H1 (cell line): Measurements from ENCODE around the gene CD1B. TPM values are rescaled to one million over a fixed set of nuclear protein-coding genes. Genes with fewer than 3 reads are reported as not detected.

ENCODE experiments used
- CTCF ChIA-PET: fragments of 300-600 bp; sonication (Branson Sonifier 250); formaldehyde crosslinking; loops from one replicate; lab custom pipeline; 2021; ENCODE audit not compliant: partially characterized antibody; lab: Charles Lee
- POLR2A ChIA-PET: fragments of 300-600 bp; sonication (Branson Sonifier 250); formaldehyde crosslinking; loops from one replicate; lab custom pipeline; 2021; ENCODE audit warnings: inconsistent platforms; ENCODE audit not compliant: partially characterized antibody; lab: Charles Lee
- DNase-seq, 2 experiments: peaks; one replicate each; pipeline versions ENCODE4 v3.0.0 to v3.0.0-alpha.2; 2010 to 2022; ENCODE audit warnings: low spot score in 2 of 2, low read depth in 1 of 2, mixed read lengths in 1 of 2
- FAIRE-seq: peaks from 2 replicates; lab custom pipeline; 2011; peaks lifted over from hg19 to GRCh38; lab: Jason Lieb, UNC
- H2AFZ ChIP-seq: 2 replicates; pipeline ENCODE4 v1.8.1; 2012; ENCODE audit warnings: low read length, inconsistent platforms
- H2AK5ac ChIP-seq: 2 replicates; pipeline ENCODE4 v1.6.1; 2013; ENCODE audit warnings: low read depth, low read length
- H2BK120ac ChIP-seq: replicated peaks from 2 replicates; pipeline ENCODE3; 2013; ENCODE audit warnings: low read depth, low read length, inconsistent platforms
- H2BK12ac ChIP-seq: 2 replicates; pipeline ENCODE4 v1.6.1; 2013; ENCODE audit warnings: low read depth, low read length
- H2BK15ac ChIP-seq: 2 replicates; pipeline ENCODE4 v1.6.1; 2013; ENCODE audit warnings: low read length
- H2BK20ac ChIP-seq: 2 replicates; pipeline ENCODE4 v1.6.1; 2013; ENCODE audit warnings: low read length
- H2BK5ac ChIP-seq: 2 replicates; pipeline ENCODE4 v1.6.1; 2013; ENCODE audit warnings: low read depth, low read length
- H3K14ac ChIP-seq: 2 replicates; pipeline ENCODE4 v1.6.1; 2013; ENCODE audit warnings: inconsistent platforms; ENCODE audit not compliant: insufficient read length
- H3K18ac ChIP-seq: 2 replicates; pipeline ENCODE4 v1.6.1; 2013; ENCODE audit warnings: low read length; ENCODE audit errors: extremely low read depth
- H3K23ac ChIP-seq: 2 replicates; pipeline ENCODE4 v1.6.1; 2013; ENCODE audit warnings: inconsistent platforms; ENCODE audit not compliant: insufficient read length
- H3K23me2 ChIP-seq: 2 replicates; pipeline ENCODE4 v1.6.1; 2013; ENCODE audit warnings: low read depth, low read length
- H3K27ac ChIP-seq: 2 replicates; pipeline ENCODE4 v1.6.1; 2011; ENCODE audit warnings: low read depth, low read length, inconsistent platforms
- H3K27me3 ChIP-seq, 4 experiments: replicated peaks in 1 of 4; 1 replicate in 1 of 4; 2 replicates in 3 of 4; pipeline versions ENCODE4 v1.6.1 to v1.8.1; 2011 to 2013; ENCODE audit warnings: low read length in 3 of 4, mild to moderate bottlenecking in 3 of 4, inconsistent platforms in 2 of 4, mixed read lengths in 2 of 4, moderate library complexity in 1 of 4; ENCODE audit not compliant: control insufficient read depth in 3 of 4, insufficient read depth in 3 of 4; ENCODE audit errors: extremely low read depth in 1 of 4
- H3K36me3 ChIP-seq, 4 experiments: 2 replicates each; pipeline versions ENCODE4 v1.6.1 to v1.8.1; 2011 to 2013; ENCODE audit warnings: mild to moderate bottlenecking in 4 of 4, low read length in 3 of 4, moderate library complexity in 2 of 4, control low read depth in 1 of 4, inconsistent platforms in 1 of 4; ENCODE audit not compliant: insufficient read depth in 4 of 4, control insufficient read depth in 2 of 4
- H3K4ac ChIP-seq: replicated peaks from 2 replicates; pipeline ENCODE3; 2013; ENCODE audit warnings: low read length, low read depth, mixed read lengths, inconsistent platforms; ENCODE audit not compliant: insufficient read length
- H3K4me1 ChIP-seq, 4 experiments: replicated peaks in 1 of 4; 1 replicate in 1 of 4; 2 replicates in 3 of 4; pipeline versions ENCODE4 v1.6.1 to v1.8.1; 2011 to 2013; ENCODE audit warnings: low read length in 3 of 4, inconsistent platforms in 2 of 4, mixed read lengths in 1 of 4; ENCODE audit not compliant: insufficient read depth in 4 of 4, control insufficient read depth in 3 of 4
- H3K4me2 ChIP-seq, 2 experiments: 2 replicates each; pipeline versions ENCODE4 v1.6.1 to v1.8.1; 2011 to 2013; ENCODE audit warnings: low read depth in 2 of 2, low read length in 2 of 2, control low read depth in 1 of 2, inconsistent platforms in 1 of 2, mild to moderate bottlenecking in 1 of 2; ENCODE audit not compliant: insufficient read depth in 1 of 2
- H3K4me3 ChIP-seq, 4 experiments: fragments of 200-600, 300-600 bp in 1 of 4; sonication (generic), shearing (Covaris generic), sonication (Bioruptor Twin) in 1 of 4; 2 replicates each; pipeline versions ENCODE4 v1.5.1 to v1.8.1; 2011 to 2016; ENCODE audit warnings: low read length in 4 of 4, low read depth in 3 of 4, control low read depth in 2 of 4, inconsistent platforms in 2 of 4, mild to moderate bottlenecking in 2 of 4, mixed read lengths in 1 of 4, moderate library complexity in 1 of 4; ENCODE audit not compliant: insufficient read depth in 2 of 4; ENCODE audit errors: extremely low read depth in 1 of 4
- H3K56ac ChIP-seq: replicated peaks from 2 replicates; pipeline ENCODE3; 2013; ENCODE audit warnings: low read depth, mild to moderate bottlenecking, mixed read lengths, low read length, inconsistent platforms; ENCODE audit not compliant: insufficient read length
- H3K79me1 ChIP-seq: 2 replicates; pipeline ENCODE4 v1.6.1; 2013; ENCODE audit warnings: low read depth, low read length, control low read depth
- H3K79me2 ChIP-seq, 2 experiments: 2 replicates each; pipeline versions ENCODE4 v1.6.1 to v1.8.1; 2012 to 2013; ENCODE audit warnings: low read length in 2 of 2, mild to moderate bottlenecking in 2 of 2, inconsistent platforms in 1 of 2; ENCODE audit not compliant: insufficient read depth in 2 of 2, control insufficient read depth in 1 of 2
- H3K9ac ChIP-seq, 4 experiments: replicated peaks in 1 of 4; 1 replicate in 1 of 4; 2 replicates in 3 of 4; pipeline versions ENCODE4 v1.6.1 to v1.8.1; 2011 to 2013; ENCODE audit warnings: low read depth in 3 of 4, low read length in 3 of 4, control low read depth in 2 of 4, mild to moderate bottlenecking in 2 of 4, moderate library complexity in 2 of 4, inconsistent platforms in 1 of 4; ENCODE audit errors: extremely low read depth in 1 of 4
- H3K9me3 ChIP-seq, 2 experiments: 2 replicates each; pipeline versions ENCODE4 v1.6.1 to v1.8.1; 2012 to 2013; ENCODE audit warnings: mild to moderate bottlenecking in 2 of 2, moderate library complexity in 2 of 2, control low read depth in 1 of 2, inconsistent platforms in 1 of 2, low read depth in 1 of 2, low read length in 1 of 2, mixed read lengths in 1 of 2; ENCODE audit not compliant: insufficient read depth in 2 of 2
- H4K20me1 ChIP-seq, 2 experiments: replicated peaks in 1 of 2; 2 replicates each; pipeline versions ENCODE3 to v1.8.1; 2011 to 2013; ENCODE audit warnings: inconsistent platforms in 2 of 2, low read length in 2 of 2, mild to moderate bottlenecking in 1 of 2; ENCODE audit not compliant: insufficient read depth in 2 of 2, control insufficient read depth in 1 of 2
- H4K5ac ChIP-seq: 2 replicates; pipeline ENCODE4 v1.6.1; 2013; ENCODE audit warnings: low read length, low read depth, mixed read lengths, inconsistent platforms; ENCODE audit not compliant: insufficient read length
- H4K8ac ChIP-seq: 2 replicates; pipeline ENCODE4 v1.8.0; 2013; ENCODE audit warnings: mild to moderate bottlenecking, moderate library complexity, low read length, inconsistent platforms; ENCODE audit not compliant: insufficient read depth; ENCODE audit errors: extremely low read depth
- H4K91ac ChIP-seq: replicated peaks from 2 replicates; pipeline ENCODE3; 2013; ENCODE audit warnings: low read length, mixed read lengths, inconsistent platforms; ENCODE audit not compliant: insufficient read length
- JUND ChIP-seq: IDR thresholded peaks from 2 replicates; pipeline ENCODE4 v1.6.1; 2011; ENCODE audit warnings: mild to moderate bottlenecking, improper control_type of control experiment, low read length
- RNF2 ChIP-seq: fragments of 200-900, 300-1000 bp; sonication (generic); IDR thresholded peaks from 2 replicates; pipeline ENCODE4 v1.7.1; 2016; ENCODE audit warnings: borderline replicate concordance, low read depth, mild to moderate bottlenecking, antibody characterized with exemption, low read length; ENCODE audit not compliant: poor library complexity, severe bottlenecking; ENCODE audit errors: missing control alignments
- SUZ12 ChIP-seq: fragments of 200-600 bp; sonication (generic); IDR thresholded peaks from 2 replicates; pipeline ENCODE4 v1.6.1; 2012; ENCODE audit warnings: mild to moderate bottlenecking, inconsistent platforms, low read length, moderate library complexity, mixed read lengths
- ZNF274 ChIP-seq: IDR thresholded peaks from 2 replicates; pipeline ENCODE4 v1.7.0; 2012; ENCODE audit warnings: low read length, borderline replicate concordance; ENCODE audit errors: extremely low read depth
- polyA plus RNA-seq, 7 experiments: library from polyadenylated mRNA; depleted of rRNA in 3 of 7; stranded (reverse) in 5 of 7; unstranded in 2 of 7; fragments of >200 nt in 5 of 7; fragments of 200-250 nt in 2 of 7; gene quantifications; 1 replicate in 5 of 7; 2 replicates in 1 of 7; 4 replicates in 1 of 7; pipeline versions ENCODE4 v1.2.1 to v1.2.3, GENCODE V29; 2011 to 2013; ENCODE audit warnings: missing spikeins in 2 of 7, mixed read lengths in 2 of 7
- total RNA-seq: library from RNA; stranded (reverse); fragmentation: NEBNext Ultra II Directional; extraction: Animal tissue kit (Norgen Biotek cat#: 25700); gene quantifications from 2 replicates; pipeline ENCODE4 v1.2.1, GENCODE V29; 2021

CD1B gene
- total and polyA plus RNA-seq, 2 of the 8 experiments (the other 6 are each of a cell fraction or from before 2014, with no cell fraction given): not detected

DNA sequence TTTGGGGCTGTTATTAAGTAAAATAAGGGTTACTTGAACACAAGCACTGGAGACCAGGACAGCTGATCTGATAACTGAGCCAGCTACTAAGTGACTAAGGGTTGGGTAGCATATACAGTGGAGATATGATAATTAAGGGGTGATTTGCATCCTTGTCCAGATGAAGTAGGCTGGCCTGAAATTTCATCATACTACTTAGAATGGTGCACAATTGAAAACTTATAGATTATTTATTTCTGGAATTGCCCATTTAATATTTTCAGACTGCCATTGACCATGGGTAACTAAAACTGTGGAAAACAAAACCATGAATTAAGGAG, 3.8 kb upstream of the CD1B start:
- no peaks in the 10 kb centered on the region for H3K23me2 ChIP-seq
- H2BK12ac ChIP-seq: no peak overlapping the region
- no peaks in the 10 kb centered on the region for H3K36me3 ChIP-seq
- no peak overlapping the region for H2AFZ ChIP-seq
- no peaks in the 10 kb centered on the region for H3K79me1 ChIP-seq
- no peaks in the 10 kb centered on the region for H3K27me3 ChIP-seq
- H3K56ac ChIP-seq: no peak overlapping the region
- H3K23ac ChIP-seq: no peak overlapping the region
- H4K20me1 ChIP-seq: no peaks in the 10 kb centered on the region
- H3K4me1 ChIP-seq: no peaks in the 10 kb centered on the region
- H3K18ac ChIP-seq: no peak overlapping the region
- no peak overlapping the region for H3K4me2 ChIP-seq
- H2BK120ac ChIP-seq: no peak overlapping the region
- no peaks in the 10 kb centered on the region for H3K79me2 ChIP-seq
- no peak overlapping the region for H2BK15ac ChIP-seq
- H2BK20ac ChIP-seq: no peak overlapping the region
- CTCF ChIA-PET: no interaction called here
- no peak for FAIRE-seq
- H4K8ac ChIP-seq: no peak overlapping the region
- H2AK5ac ChIP-seq: no peak overlapping the region
- no peak overlapping the region for H2BK5ac ChIP-seq
- DNase-seq: no peak
- H3K9me3 ChIP-seq: no peaks in the 10 kb centered on the region; a peak in 1 of 4 replicates
- no peak overlapping the region for H3K9ac ChIP-seq
- no peak overlapping the region for H4K5ac ChIP-seq
- H3K4me3 ChIP-seq: no peak overlapping the region
- H3K4ac ChIP-seq: no peak overlapping the region
- no peak overlapping the region for H3K14ac ChIP-seq
- POLR2A ChIA-PET: no interaction called here
- H4K91ac ChIP-seq: no peak overlapping the region
- no peak overlapping the region for H3K27ac ChIP-seq
- no peak for TF ChIP-seq ZNF274
- no peak for TF ChIP-seq JUND
- TF ChIP-seq SUZ12: no peak
- TF ChIP-seq RNF2: no peak
